IPS-18a (cell line): ENCODE data around the gene SND1.

Experiments used
- H3K27ac ChIP-seq: one replicate; pipeline ENCODE4 v1.5.1; 2013; ENCODE audit warnings: low read length
- H3K27me3 ChIP-seq: one replicate; pipeline ENCODE4 v1.6.1; 2013; ENCODE audit warnings: mild to moderate bottlenecking, low read length; ENCODE audit not compliant: control insufficient read depth, insufficient read depth
- H3K36me3 ChIP-seq: one replicate; pipeline ENCODE4 v1.6.1; 2013; ENCODE audit warnings: low read depth, low read length; ENCODE audit not compliant: control insufficient read depth
- H3K4me1 ChIP-seq: one replicate; pipeline ENCODE4 v1.6.1; 2013; ENCODE audit warnings: low read depth, low read length; ENCODE audit not compliant: control insufficient read depth
- H3K4me3 ChIP-seq: one replicate; pipeline ENCODE4 v1.5.1; 2013; ENCODE audit warnings: low read length
- H3K9ac ChIP-seq: one replicate; pipeline ENCODE4 v1.6.1; 2013; ENCODE audit warnings: mild to moderate bottlenecking, low read length, moderate library complexity
- H3K9me3 ChIP-seq: one replicate; pipeline ENCODE4 v1.6.1; 2013; ENCODE audit warnings: low read depth, low read length; ENCODE audit not compliant: control insufficient read depth

Gene SND1

DNA sequence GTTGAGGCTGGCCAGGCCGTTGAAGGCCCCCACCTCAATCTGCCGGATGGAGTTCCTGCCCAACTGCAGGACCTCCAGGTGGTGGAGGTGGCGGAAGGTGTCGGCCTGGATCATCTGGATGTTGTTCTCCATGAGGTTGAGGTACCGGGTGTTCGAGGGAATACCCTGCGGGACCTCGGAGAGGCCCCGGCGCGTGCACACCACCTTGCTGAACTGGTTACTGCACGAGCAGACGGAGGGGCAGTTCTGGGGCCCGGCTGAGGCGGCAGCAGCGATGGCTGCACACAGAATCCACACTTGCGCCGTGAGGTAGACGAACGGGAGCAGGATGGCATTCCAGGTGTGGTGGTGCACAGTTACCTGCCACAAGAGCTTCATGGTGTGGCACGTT is 378.3 kb downstream of the SND1 start:
- Histone ChIP-seq H3K9ac (peak overlapping the region; percentile 65), H3K27ac (no peak overlapping the region), H3K4me3 (peak overlapping the region; percentile 84), H3K36me3 (peaks cover 10% of the 10 kb centered on the region), H3K9me3 (no peaks in the 10 kb centered on the region), H3K27me3 (peaks cover 38% of the 10 kb centered on the region), H3K4me1 (peaks cover 28% of the 10 kb centered on the region)

DNA sequence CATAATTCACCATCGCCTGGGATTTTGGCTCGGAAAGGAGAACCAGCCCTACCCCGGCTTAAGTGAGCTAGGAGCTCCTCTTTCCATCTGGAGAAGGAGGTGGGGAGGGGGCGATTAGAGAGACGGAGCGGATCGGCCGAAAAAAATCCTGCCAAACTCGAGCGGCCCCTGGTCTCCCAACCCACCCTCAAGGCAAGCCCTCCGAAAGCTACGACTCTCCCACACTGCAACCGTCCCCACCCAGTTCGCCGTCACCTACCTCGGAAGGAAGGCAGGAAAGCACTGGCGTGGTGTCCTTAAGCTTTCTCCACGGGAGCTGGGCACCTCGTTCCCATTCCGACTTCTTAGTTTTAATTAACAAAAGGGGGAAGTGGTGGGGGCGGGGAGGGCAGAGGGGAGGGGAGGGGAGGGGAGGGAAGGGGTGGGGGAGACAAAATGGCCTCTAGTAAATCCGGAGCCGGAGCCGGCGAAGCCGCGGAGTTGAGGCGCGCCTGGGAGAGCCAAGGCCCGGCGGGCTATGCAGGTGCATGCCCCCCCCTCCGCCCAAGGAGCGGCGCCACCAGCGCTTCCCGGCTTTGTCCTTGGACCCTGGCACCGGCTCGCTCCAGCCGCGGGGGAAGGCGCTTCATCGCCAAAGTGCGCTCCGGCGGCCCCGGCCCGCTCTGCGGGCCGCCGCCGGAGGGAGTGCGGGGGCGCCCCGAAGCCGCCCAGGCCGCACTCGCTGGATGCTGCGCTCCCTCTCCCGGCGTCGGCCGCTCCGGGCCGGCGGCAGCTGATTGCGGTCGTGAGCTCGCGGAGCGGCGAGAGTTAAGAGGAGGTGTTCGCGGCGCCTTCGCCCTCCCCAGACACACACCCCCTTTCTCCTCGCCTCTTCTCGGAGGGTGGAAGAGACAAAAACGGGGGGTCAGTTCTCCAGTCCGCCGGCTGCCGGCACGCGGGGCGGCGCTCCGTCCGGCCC is 378.9 kb downstream of the SND1 start, which contains the start of gene LRRC4:
TSS of gene LRRC4 (minus strand) at position 784 of the 958 bp plus-strand sequence. CDS start 797 bp downstream, outside the sequence.
- Histone ChIP-seq H3K4me1 (peaks cover 28% of the 10 kb centered on the region), H3K36me3 (peaks cover 10% of the 10 kb centered on the region), H3K4me3 (peak within 1 kb of the TSS; percentile 84), H3K9me3 (no peaks in the 10 kb centered on the region), H3K27me3 (peaks cover 38% of the 10 kb centered on the region), H3K9ac (peak within 1 kb of the TSS; percentile 65), H3K27ac (no peak within 1 kb of the TSS)

DNA sequence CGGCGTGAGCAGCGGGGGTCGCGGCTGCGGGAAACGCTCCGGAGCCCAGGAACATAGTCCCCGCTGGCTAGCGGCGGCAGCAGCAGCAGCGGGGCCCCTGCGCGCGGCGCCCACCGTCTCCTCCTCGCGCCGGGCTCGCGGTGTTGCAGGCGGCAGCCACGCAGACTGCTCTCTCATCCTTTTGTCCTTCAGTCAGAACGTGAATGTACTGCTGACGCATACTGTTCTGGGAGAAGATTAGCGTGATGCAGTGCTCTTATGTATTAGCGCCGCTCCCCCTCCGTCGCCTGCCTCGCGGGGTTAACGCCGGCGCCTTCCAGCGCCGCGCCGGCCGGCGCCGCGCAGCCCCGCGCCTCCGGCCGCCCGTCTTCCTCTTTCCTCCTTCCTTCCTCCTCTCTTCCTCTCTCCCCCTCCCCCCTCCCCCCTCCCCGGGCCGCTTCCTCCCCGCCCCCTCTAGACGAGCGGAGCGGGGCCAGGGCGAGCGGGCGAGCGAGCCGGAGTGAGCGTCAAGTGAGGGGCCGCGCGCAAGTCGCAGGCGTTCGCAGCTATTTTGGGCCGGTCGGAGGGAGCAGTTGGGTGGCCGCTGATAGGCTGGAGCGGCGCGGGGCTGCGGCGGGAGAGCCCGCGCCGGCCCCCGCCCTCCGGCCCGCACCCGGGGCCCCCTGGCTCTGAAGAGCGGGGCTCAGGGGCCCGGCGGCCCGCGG is 380.1 kb downstream of the SND1 start:
- Histone ChIP-seq H3K9me3 (no peaks in the 10 kb centered on the region), H3K4me3 (peak overlapping the region; percentile 61), H3K27ac (no peak overlapping the region), H3K36me3 (peaks cover 10% of the 10 kb centered on the region), H3K9ac (peak overlapping the region; percentile 44), H3K4me1 (peaks cover 25% of the 10 kb centered on the region), H3K27me3 (peaks cover 38% of the 10 kb centered on the region)

DNA sequence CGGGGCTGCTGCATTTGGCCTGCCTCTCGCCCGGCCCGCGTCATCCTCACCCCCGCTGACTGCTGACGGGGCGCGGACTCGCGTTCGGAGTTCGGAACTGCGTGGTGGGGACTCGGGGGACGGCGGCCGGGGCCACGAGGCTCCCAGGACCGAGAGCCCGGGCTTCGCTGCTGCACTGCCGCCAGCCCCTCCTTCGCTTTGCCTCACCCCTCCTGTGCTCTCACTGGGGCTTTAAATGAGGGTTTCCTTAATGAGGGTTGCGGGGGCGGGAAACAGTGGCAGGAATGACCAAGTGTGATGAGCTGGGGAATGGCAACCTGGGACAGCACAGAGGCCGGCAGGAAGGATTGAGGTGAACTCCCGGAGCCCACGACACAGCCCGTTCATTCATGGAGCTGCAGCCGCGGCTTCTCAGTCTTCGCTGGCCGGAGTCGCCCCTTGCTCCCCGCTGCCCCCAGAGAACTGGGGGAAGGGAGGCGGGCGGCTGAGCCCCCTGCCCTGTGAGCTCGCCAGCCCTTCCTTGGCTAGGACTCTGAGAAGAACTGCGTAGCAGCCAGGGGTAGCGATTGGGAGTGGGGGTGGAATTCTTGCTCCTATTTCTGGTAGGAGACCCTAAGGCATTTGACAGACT is 380.7 kb downstream of the SND1 start:
- peak overlapping the region; percentile 55 for H3K4me3 ChIP-seq
- H3K4me1 ChIP-seq, result peaks cover 18% of the 10 kb centered on the region
- no peak overlapping the region for H3K27ac ChIP-seq
- H3K9me3 ChIP-seq, result no peaks in the 10 kb centered on the region
- H3K36me3 ChIP-seq, result peaks cover 10% of the 10 kb centered on the region
- H3K9ac ChIP-seq, result no peak overlapping the region
- H3K27me3 ChIP-seq, result peaks cover 38% of the 10 kb centered on the region

DNA sequence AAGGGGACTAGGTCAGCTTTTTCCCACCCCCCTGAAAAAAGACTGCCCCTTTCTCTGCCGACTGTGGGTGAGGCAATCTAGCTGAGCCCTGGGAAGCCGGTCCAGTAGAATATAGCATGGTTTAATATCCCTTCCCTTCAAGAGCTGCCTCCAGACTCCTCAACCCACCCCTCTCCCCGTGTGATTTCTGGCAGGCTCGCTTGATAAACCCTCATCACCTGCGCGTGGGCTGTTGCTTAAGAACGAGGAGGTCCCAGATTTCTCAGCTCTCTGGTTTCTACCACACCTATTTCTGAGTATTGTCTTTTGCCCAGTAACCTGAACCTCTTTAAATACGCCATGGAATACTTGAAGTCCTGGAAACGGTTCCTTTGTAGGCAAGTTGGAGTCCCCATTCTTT is 381.3 kb downstream of the SND1 start:
- no peaks in the 10 kb centered on the region for H3K9me3 ChIP-seq
- H3K36me3 ChIP-seq, result peaks cover 10% of the 10 kb centered on the region
- no peak overlapping the region for H3K27ac ChIP-seq
- H3K4me3 ChIP-seq, result peak overlapping the region; percentile 55
- H3K27me3 ChIP-seq, result peaks cover 38% of the 10 kb centered on the region
- peaks cover 15% of the 10 kb centered on the region for H3K4me1 ChIP-seq
- H3K9ac ChIP-seq, result no peak overlapping the region

DNA sequence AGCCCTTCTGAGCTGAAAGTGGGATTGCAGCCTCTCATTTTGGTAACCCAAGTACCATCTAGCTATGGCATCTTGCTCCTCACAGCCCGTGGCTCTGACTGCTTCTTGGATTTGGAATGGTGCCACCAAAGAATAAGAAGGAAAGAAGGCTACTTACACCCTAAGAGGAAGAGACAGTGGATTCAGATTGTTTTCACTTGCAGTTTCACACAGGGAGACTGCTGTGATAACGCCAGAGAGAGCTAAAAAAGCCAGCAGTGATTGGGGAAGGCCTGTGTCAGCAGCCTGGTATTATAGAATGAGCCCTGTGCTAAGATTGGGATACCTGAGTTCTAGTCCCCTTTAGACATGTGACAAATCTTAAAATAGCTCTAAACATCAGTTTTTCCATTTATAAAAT is 382.8 kb downstream of the SND1 start:
- Histone ChIP-seq H3K27me3 (peaks cover 27% of the 10 kb centered on the region), H3K9me3 (no peaks in the 10 kb centered on the region), H3K27ac (no peak overlapping the region), H3K36me3 (no peaks in the 10 kb centered on the region), H3K9ac (no peak overlapping the region), H3K4me3 (no peak overlapping the region), H3K4me1 (peaks cover 12% of the 10 kb centered on the region)

DNA sequence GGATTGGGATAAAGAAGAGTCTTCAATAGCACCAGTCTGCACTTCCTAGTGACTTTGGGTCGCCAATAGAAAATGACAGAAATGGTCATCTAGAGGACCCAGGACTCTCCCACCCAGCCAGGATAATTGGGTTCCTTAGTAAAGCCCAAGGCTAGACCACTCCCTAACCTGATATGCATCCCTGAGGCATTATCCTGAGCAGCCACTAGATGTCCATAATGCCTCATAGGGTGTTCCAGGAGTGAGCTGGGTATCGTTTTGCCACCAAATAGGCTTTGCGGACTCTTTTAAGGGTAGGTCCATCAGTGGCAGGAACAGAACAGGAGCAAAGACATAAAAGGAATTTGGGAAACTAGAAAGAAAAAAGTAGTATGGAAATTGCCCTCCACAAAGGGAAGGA is 383.7 kb downstream of the SND1 start:
- Histone ChIP-seq H3K27ac (no peak overlapping the region), H3K4me3 (no peak overlapping the region), H3K9me3 (no peaks in the 10 kb centered on the region), H3K4me1 (peaks cover 8% of the 10 kb centered on the region), H3K9ac (no peak overlapping the region), H3K36me3 (no peaks in the 10 kb centered on the region), H3K27me3 (peaks cover 20% of the 10 kb centered on the region)

DNA sequence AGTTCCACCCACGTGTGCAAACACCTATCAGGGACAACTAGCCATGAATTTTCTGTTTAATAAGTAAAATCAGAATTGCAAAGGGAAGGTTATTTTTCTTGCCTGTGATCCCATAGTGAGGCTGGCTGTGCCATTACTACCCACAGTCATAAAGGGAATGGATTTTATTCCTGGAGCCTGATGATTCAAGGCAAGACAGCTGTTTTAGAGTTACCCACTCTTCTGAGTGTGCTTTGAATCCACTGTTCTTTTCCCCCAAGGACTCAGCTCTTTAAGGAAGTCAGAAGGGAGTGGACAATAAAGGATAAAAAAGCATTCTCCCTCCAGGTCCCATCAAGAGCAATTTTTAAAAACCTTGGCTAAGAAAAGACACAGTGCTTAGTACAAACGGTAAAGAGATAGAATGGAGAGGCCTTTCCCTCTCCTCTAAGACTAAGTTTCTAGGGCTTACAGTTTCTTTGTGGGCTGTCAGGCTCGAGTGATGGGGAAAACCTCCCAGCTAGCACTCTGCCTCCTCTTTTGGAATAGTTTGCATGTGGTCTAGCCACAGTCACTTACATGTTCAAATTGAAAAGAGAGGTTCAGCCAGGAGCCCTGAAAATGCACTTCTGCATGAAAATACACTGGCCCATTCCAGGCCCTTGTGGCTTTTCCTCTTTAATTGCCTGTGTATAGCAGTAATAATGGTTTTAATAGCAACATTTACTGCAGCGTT is 384.4 kb downstream of the SND1 start:
- Histone ChIP-seq H3K4me1 (peaks cover 8% of the 10 kb centered on the region), H3K27ac (no peak overlapping the region), H3K4me3 (no peak overlapping the region), H3K36me3 (no peaks in the 10 kb centered on the region), H3K9ac (no peak overlapping the region), H3K27me3 (peaks cover 20% of the 10 kb centered on the region), H3K9me3 (no peaks in the 10 kb centered on the region)

DNA sequence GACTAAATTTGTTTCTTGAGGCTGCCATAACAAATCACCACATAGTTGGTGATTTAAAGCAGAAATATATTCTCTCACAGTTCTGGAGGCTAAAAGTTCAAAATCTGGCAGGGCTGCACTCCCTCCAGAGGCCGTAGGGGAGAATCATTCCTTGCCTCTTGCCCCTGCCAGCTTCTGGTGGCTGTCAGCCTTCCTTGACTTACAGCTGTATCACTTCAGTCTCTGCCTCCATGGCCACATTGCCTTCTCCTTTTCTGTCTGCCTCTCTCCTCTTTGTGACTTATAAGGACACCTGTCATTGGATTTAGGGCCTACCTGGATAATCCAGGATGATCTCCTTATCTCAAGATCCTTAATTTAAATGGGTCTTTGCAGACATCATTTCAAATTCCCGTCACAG is 385.1 kb downstream of the SND1 start:
- H3K4me3 ChIP-seq, result no peak overlapping the region
- H3K27ac ChIP-seq, result no peak overlapping the region
- H3K9ac ChIP-seq, result no peak overlapping the region
- H3K9me3 ChIP-seq, result no peaks in the 10 kb centered on the region
- H3K27me3 ChIP-seq, result peaks cover 20% of the 10 kb centered on the region
- H3K4me1 ChIP-seq, result peaks cover 8% of the 10 kb centered on the region
- no peaks in the 10 kb centered on the region for H3K36me3 ChIP-seq

DNA sequence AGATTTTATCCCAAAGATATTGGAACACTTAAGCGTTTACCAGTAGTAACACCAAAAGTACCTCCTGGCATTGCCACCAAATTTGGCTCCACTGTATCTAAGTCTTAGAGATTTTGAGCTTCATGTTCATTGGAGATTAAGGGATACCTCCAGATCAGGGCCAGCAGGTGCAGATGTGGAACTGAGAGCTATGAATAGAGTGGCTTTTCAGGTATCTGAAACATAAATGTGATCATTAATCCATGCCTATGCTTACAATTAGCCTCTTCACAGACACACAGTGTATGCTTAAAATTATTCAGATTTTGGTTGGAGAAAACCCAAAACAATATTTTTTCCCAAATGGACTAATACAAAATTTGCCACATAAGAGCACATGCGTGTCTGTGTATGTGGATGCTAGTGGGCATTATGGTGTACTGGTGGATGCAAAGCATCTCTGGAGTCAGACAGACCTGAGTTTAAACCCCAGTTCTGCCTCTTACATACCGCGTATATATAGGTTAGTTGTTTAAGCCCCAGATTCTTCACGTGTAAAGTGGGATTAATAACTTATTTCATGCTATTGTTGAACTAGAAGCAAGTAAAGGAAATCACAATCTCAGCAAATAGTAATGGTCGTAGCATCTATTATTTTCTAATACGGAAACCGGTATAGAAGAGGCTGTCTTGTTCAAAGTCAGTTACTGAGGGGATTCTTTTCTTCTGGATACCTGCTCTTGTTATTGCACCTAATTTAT is 386.1 kb downstream of the SND1 start:
- Histone ChIP-seq H3K27me3 (peaks cover 13% of the 10 kb centered on the region), H3K4me1 (peaks cover 4% of the 10 kb centered on the region), H3K9me3 (no peaks in the 10 kb centered on the region), H3K36me3 (no peaks in the 10 kb centered on the region), H3K27ac (no peak overlapping the region), H3K4me3 (no peak overlapping the region), H3K9ac (no peak overlapping the region)
